ENCODE data around the gene PNRC2. TPM values are rescaled to one million over a fixed set of nuclear protein-coding genes. Genes with fewer than 3 reads are reported as not detected.

PNRC2 gene
- polyA plus RNA-seq, 1 donor (not counting 4 experiments of a cell fraction or from before 2014, with no cell fraction given), result 87.1 TPM

DNA sequence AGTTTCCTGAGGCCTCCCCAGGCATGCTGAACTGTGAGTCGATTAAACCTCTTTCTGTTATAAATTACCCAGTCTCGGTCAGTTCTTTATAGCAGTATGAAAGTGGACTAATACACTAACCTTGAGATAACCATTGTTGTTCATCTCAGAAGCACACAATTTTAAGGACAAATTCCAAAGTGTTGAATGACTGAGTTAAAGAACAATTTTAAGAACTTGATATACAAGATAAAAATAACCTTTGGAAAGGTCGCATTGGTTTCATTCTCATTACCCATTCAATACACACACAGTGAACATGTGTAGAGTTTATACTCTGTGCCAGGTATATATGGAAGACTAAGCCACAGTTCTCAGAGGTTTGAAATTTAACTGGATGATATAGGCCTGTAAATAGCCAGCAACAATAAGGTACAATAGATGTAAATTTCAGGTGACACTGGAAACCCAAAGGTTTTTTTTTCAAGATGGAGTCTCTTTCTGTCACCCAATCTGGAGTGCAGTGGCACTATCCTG, 39.6 kb downstream of the PNRC2 start:
- no peak overlapping the region for H3K9ac ChIP-seq (ENCODE audit: control insufficient read depth, extremely low read depth, insufficient read depth, low read length)
- H3K4me1 ChIP-seq (ENCODE audit: control insufficient read depth, extremely low read depth, insufficient read depth, low read length), result no peaks in the 10 kb centered on the region
- no peaks in the 10 kb centered on the region for H3K79me2 ChIP-seq (ENCODE audit: control insufficient read depth, insufficient read depth, low read length)
- no peaks in the 10 kb centered on the region for H4K20me1 ChIP-seq (ENCODE audit: control insufficient read depth, extremely low read depth, insufficient read depth, low read length)
- no peak overlapping the region for H2AFZ ChIP-seq (ENCODE audit: control insufficient read depth, low read length)
- TF ChIP-seq, protein P1, sequence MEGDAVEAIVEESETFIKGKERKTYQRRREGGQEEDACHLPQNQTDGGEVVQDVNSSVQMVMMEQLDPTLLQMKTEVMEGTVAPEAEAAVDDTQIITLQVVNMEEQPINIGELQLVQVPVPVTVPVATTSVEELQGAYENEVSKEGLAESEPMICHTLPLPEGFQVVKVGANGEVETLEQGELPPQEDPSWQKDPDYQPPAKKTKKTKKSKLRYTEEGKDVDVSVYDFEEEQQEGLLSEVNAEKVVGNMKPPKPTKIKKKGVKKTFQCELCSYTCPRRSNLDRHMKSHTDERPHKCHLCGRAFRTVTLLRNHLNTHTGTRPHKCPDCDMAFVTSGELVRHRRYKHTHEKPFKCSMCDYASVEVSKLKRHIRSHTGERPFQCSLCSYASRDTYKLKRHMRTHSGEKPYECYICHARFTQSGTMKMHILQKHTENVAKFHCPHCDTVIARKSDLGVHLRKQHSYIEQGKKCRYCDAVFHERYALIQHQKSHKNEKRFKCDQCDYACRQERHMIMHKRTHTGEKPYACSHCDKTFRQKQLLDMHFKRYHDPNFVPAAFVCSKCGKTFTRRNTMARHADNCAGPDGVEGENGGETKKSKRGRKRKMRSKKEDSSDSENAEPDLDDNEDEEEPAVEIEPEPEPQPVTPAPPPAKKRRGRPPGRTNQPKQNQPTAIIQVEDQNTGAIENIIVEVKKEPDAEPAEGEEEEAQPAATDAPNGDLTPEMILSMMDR (optimal IDR thresholded peaks at IDR 0.05 in 1 of 3, IDR thresholded peaks at IDR 0.05 in 1 of 3, conservative IDR thresholded peaks at IDR 0.05 in 1 of 3; ENCODE audit: extremely low read depth in 1 of 3, insufficient read depth in 2 of 3, low read length in 3 of 3), result no peak
- no peak for TF ChIP-seq EZH2 (IDR thresholded peaks at IDR 0.05; ENCODE audit: low read length)
- no peaks in the 10 kb centered on the region for H3K36me3 ChIP-seq (ENCODE audit: control insufficient read depth in 2 of 2, extremely low read depth in 1 of 2, insufficient read depth in 2 of 2, low read length in 2 of 2)
- no peak for FAIRE-seq
- no peak overlapping the region for H3K27ac ChIP-seq (ENCODE audit: control insufficient read depth, insufficient read depth, low read length)
- no peaks in the 10 kb centered on the region for H3K9me1 ChIP-seq (ENCODE audit: control insufficient read depth, extremely low read depth, insufficient read depth, low read length)
- DNase-seq (ENCODE audit: low read depth, low spot score), result no peak
- H3K9me3 ChIP-seq (ENCODE audit: control insufficient read depth, low read depth, low read length), result no peaks in the 10 kb centered on the region
- no peak overlapping the region for H3K4me2 ChIP-seq (ENCODE audit: control insufficient read depth, extremely low read depth, insufficient read depth, low read depth, low read length)
- H3K4me3 ChIP-seq (ENCODE audit: control insufficient read depth in 2 of 3, extremely low read depth in 1 of 3, insufficient read depth in 2 of 3, low read depth in 1 of 3, low read length in 3 of 3), result no peak overlapping the region
- dilution Hi-C loops (cut with MboI; ENCODE audit: extremely low pct_ligation_motif_present, low sequenced_read_pairs), result no loop called here
- no peaks in the 10 kb centered on the region for H3K27me3 ChIP-seq (ENCODE audit: control insufficient read depth, extremely low read depth, insufficient read depth, low read length)

DNA sequence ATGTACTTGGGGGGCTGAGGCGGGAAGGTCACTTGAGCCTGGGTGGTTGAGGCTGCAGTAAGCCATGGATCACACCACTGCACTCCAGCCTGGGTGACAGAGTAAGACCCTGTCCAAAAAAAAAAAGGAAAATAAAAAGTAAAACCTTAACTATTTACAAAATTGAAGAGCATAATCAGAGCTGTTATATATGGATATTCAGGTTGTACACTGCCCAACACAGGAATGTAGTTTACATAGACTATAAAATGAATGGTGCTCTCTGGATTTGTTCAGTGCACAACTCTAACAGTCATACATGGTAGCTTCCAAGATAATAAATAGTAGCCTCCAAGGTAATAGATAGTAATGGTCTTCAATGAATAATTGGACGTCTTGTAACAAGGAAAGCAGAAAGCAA, 43.1 kb downstream of the PNRC2 start:
- H3K79me2 ChIP-seq (ENCODE audit: control insufficient read depth, insufficient read depth, low read length), result no peaks in the 10 kb centered on the region
- no peak for FAIRE-seq
- no peaks in the 10 kb centered on the region for H4K20me1 ChIP-seq (ENCODE audit: control insufficient read depth, extremely low read depth, insufficient read depth, low read length)
- DNase-seq (ENCODE audit: low read depth, low spot score), result no peak
- dilution Hi-C loops (cut with MboI; ENCODE audit: extremely low pct_ligation_motif_present, low sequenced_read_pairs), result no loop called here
- H2AFZ ChIP-seq (ENCODE audit: control insufficient read depth, low read length), result no peak overlapping the region
- TF ChIP-seq, protein P1 (optimal IDR thresholded peaks at IDR 0.05 in 1 of 3, IDR thresholded peaks at IDR 0.05 in 1 of 3, conservative IDR thresholded peaks at IDR 0.05 in 1 of 3; ENCODE audit: extremely low read depth in 1 of 3, insufficient read depth in 2 of 3, low read length in 3 of 3), result no peak
- TF ChIP-seq EZH2 (IDR thresholded peaks at IDR 0.05; ENCODE audit: low read length), result no peak
- H3K4me1 ChIP-seq (ENCODE audit: control insufficient read depth, extremely low read depth, insufficient read depth, low read length), result no peaks in the 10 kb centered on the region
- no peaks in the 10 kb centered on the region for H3K9me1 ChIP-seq (ENCODE audit: control insufficient read depth, extremely low read depth, insufficient read depth, low read length)
- no peak overlapping the region for H3K4me2 ChIP-seq (ENCODE audit: control insufficient read depth, extremely low read depth, insufficient read depth, low read depth, low read length)
- no peak overlapping the region for H3K4me3 ChIP-seq (ENCODE audit: control insufficient read depth in 2 of 3, extremely low read depth in 1 of 3, insufficient read depth in 2 of 3, low read depth in 1 of 3, low read length in 3 of 3)
- H3K36me3 ChIP-seq (ENCODE audit: control insufficient read depth in 2 of 2, extremely low read depth in 1 of 2, insufficient read depth in 2 of 2, low read length in 2 of 2), result no peaks in the 10 kb centered on the region
- H3K27ac ChIP-seq (ENCODE audit: control insufficient read depth, insufficient read depth, low read length), result no peak overlapping the region
- no peaks in the 10 kb centered on the region for H3K27me3 ChIP-seq (ENCODE audit: control insufficient read depth, extremely low read depth, insufficient read depth, low read length)
- no peaks in the 10 kb centered on the region for H3K9me3 ChIP-seq (ENCODE audit: control insufficient read depth, low read depth, low read length)
- no peak overlapping the region for H3K9ac ChIP-seq (ENCODE audit: control insufficient read depth, extremely low read depth, insufficient read depth, low read length)

Measured in keratinocyte (primary cell).